Hematopoietic multipotent progenitor cell treated with erythropoietin and hydrocortisone succinate and interleukin-3 and kit ligand, for 4 days (in vitro differentiated cells): ENCODE measurements around the gene CABCOCO1.

Experiments used
- DNase-seq: peaks from one replicate; pipeline ENCODE4 v3.0.0-alpha.2; 2015

The CABCOCO1 gene

GRCh38 chr10:61662794-61663259 lies at the start of gene CABCOCO1:
Gene CABCOCO1 (plus strand): TSS chr10:61662929. CDS start chr10:61662973, 44 bp downstream.
- peak; percentile 9 for DNase-seq

DNA sequence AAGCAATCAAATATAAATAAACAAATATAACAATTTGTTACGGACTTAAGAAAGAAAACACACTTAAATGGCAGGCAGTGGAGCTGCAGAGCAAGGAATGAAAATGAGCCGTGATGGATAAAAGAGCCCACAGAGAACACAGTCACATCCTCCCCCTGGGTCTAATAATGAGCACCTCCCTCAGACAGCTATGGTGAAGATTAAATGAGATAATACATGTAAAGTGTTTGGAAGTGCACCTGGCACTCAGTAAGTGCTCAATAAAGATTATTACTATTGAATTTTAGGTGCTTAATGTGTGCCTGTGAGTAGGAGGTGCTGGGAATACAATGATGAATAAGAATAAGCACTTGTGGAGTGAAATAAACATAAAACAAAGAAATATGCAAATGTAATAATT lies 49.1 kb upstream of the CABCOCO1 start:
- DNase-seq = no peak

- no peak for DNase-seq
Measured at GRCh38 chr10:61616611-61617010, 46.1 kb upstream of the CABCOCO1 start.

DNA sequence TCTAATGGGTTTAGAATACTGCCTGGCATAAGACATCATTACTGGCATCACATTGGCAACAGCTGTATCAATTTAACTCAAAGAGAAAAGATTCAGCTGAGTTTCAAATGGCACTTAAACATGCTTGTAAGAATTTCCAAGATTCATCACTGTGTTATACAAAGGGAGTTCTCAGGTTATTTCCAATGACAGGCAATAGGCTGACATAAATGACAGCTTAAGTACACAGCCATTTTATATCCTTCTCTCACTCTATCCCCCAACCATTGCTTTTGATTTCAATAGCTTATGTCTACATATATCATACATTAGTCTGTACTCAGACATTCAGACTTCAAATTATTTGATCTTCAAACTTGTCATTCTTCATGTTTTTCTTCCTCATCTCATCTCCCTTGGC lies 45.5 kb upstream of the CABCOCO1 start:
- no peak for DNase-seq

- no peak for DNase-seq
Measured at GRCh38 chr10:61617586-61617985, 45.1 kb upstream of the CABCOCO1 start.

- peak; percentile 9 for DNase-seq
Measured at GRCh38 chr10:61618388-61618961, 44.3 kb upstream of the CABCOCO1 start.

GRCh38 chr10:61620506-61620905 lies 42.2 kb upstream of the CABCOCO1 start:
- no peak for DNase-seq

DNA sequence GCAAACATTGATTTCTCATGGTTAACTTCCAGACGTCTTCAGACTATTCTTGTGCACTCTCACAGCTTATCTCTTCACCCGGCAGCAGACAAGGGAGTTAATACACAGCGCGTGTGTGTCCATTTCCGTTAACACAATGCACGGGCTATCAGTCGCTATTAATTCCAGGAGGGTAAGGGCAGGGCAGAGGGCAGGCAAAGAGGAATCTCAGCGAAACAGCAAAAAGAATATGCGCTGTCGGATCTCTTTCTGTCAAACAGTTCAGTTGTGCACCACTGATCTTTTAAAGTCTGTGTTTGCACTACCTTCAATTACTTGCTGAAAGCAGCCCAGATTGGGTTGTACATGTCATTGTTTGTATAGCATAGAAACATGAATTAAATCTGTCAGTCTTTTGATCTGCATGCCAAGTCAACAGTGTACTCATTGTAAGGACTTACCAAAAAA lies 41.1 kb upstream of the CABCOCO1 start:
- DNase-seq = peak; percentile 56

GRCh38 chr10:61623161-61623560 lies 39.6 kb upstream of the CABCOCO1 start:
- no peak for DNase-seq

- no peak for DNase-seq
Measured at GRCh38 chr10:61626209-61626608, 36.5 kb upstream of the CABCOCO1 start.

- DNase-seq = no peak
Measured at GRCh38 chr10:61627266-61627665, 35.5 kb upstream of the CABCOCO1 start.

- DNase-seq = no peak
Measured at GRCh38 chr10:61628151-61628874, 34.4 kb upstream of the CABCOCO1 start.

GRCh38 chr10:61628875-61629513 lies 33.7 kb upstream of the CABCOCO1 start:
- DNase-seq = no peak

DNA sequence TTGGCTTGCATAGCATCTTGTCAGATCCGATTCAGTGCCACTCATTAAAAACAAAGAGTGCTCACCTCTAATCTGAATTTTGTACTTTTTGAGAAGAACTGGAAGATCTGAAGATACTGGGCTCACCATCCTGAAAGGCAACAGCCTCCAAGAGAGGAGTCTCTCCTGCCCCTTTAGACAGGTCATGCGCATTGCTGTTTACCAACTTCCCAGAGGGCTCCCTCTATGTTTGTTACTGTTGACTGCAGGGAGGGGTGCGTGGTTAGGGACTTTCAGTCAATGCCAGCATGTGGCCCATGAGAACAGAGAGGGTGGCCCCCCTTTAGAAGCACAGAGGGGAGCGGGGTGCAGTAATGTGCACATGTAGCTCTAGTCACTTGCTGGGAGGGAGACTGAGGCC lies 33.2 kb upstream of the CABCOCO1 start:
- DNase-seq = no peak

DNA sequence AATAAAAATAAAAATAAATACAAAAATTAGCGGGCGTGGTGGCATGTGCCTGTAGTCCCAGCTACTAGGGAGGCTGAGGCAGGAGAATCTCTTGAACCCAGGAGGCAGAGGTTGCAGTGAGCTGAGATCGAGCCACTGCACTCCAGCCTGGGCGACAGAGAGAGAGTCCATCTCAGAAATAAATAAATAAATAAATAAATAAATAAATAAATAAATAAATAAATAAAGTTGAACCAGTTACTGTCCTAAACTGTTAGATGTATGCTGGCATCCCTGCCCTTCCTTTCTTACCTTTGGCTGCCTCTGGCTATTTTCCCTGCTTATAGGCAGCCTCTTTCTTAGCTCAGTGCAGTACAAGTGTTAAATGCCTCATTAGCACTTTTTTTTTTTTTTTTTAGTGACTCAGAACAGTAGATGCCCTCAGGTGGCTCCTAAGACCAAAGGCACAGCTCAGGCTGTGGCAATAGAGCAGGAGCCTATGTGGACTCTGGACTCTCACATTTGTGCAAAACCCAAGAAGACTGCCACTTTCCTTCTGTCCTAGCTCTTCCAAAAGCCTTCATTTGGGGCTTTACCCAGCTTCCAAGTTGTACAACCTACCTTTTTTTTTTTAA lies 30.6 kb upstream of the CABCOCO1 start:
- no peak for DNase-seq

DNA sequence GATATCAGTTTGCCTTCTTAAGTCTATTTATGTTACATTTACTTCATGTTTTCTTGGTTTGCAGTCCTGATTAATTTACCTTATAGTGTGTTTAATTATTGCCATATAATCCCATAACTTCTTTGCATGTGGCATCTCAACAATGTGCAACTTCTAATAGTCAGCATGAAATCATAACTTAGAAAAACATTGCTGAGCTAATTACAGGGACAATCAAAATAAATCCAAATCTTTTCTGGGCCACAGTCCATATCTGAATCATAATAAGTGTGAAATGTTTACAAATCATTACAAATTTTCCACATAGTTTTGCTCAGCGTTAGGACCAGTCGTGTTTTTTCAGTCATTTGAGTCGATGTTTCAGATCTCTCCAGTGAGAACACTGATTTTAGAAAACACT lies 29.1 kb upstream of the CABCOCO1 start:
- no peak for DNase-seq

DNA sequence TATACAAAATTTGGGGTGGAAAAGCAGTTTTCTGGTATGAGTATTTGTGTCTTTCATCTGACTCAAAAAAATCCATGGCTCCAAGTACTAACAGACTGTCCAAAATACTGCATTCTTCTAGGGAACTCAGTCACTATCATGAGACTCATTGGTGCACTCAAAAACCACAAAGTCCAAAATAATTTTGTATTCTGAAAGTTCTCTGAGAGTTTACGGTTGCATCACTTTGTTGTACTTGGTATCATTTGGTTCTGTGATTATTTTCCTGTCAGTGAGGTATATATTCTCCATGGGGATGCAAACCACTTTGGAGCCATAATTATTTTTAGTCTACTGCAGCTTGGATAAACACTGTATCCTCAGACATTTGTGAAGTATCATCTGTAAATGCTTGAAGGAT lies 28.0 kb upstream of the CABCOCO1 start:
- DNase-seq = no peak

DNA sequence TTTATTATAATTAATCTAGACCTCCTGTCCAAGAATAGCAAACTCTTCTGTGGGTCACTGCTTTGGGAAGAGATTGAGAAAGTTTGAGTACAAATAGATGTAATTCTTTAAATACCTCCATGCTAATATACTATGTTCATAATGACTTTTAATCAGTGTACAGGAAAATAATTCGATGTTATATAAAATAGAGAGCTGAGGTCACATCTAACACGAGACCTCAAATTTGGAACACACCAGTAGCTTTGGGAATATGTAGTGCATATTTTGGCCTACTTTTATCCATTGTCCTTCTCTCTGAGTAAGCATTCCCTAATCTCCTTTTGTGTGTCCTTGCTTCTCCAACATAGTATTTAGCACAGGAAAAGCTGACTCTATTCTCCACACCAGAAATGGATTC lies 27.3 kb upstream of the CABCOCO1 start:
- no peak for DNase-seq

GRCh38 chr10:61635932-61636331 lies 26.8 kb upstream of the CABCOCO1 start:
- no peak for DNase-seq

DNA sequence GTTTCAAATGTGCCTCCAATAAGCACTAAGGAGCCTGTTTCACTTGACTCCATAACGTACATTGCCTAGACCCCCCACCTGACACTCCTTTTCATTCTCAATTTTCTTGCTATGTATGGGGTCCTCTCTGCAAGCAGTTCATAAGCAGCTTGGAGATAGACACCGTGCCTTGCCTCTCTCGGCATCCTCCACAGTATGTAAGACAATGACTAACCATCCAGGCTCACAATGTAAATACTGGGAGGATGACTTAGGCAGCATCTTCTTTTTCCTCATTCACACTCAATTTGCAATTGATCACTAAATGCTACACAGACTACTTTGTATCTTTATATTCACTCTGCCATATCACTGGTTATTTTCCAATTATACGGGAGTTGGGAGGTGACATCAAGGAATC lies 22.8 kb upstream of the CABCOCO1 start:
- no peak for DNase-seq

GRCh38 chr10:61640856-61641255 lies 21.9 kb upstream of the CABCOCO1 start:
- no peak for DNase-seq

- no peak for DNase-seq
Measured at GRCh38 chr10:61642150-61642571, 20.6 kb upstream of the CABCOCO1 start.

DNA sequence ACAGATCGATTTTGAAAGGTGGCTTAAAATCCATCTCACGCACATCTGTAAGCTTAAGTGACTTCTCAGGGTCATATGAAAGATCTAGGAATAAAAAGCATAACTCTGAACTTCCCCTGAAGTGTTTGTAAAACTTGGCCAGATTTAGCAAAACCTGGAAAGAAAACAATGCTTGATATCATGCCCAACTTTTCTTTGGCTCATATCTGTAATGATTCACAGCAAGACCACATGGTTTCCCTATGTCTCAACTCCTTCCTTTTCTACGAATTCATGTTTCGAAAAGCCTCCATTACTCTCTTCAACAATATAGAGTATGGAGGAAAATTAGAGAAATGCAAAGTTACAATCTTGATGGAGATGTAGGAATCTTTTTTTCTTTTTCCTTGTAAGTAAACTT lies 20.1 kb upstream of the CABCOCO1 start:
- DNase-seq = no peak

GRCh38 chr10:61643316-61643751 lies 19.4 kb upstream of the CABCOCO1 start:
- peak; percentile 27 for DNase-seq
